ENCODE data around the gene TRIM7.
"Not testable (repeated sequence)": the region's sequence is repeated elsewhere in the genome, so short reads cannot be mapped to it uniquely, and the experiment has no call there.

Gene TRIM7

GRCh38 chr5:181232593-181232992, 27.6 kb upstream of the TRIM7 start:
- DNase-seq: no peak

- DNase-seq: no peak
These were observed 26.4 kb upstream of the TRIM7 start for GRCh38 chr5:181231432-181231831.

GRCh38 chr5:181230551-181230950, 25.6 kb upstream of the TRIM7 start:
- DNase-seq: no peak

- no peak for DNase-seq
These were observed 25.0 kb upstream of the TRIM7 start for GRCh38 chr5:181229996-181230395.

- DNase-seq: no peak
These were observed 19.6 kb upstream of the TRIM7 start for GRCh38 chr5:181224390-181225229.

GRCh38 chr5:181223729-181224389, 18.9 kb upstream of the TRIM7 start:
- peak; percentile 83 for DNase-seq

- peak; percentile 99 for DNase-seq
These were observed 18.2 kb upstream of the TRIM7 start, which contains the start of gene TRIM41 for GRCh38 chr5:181223058-181223728. Gene TRIM41, plus strand, starts transcription at chr5:181223281. Its CDS starts 719 bp downstream, at chr5:181224000.

- no peak for DNase-seq
These were observed 17.6 kb upstream of the TRIM7 start for GRCh38 chr5:181222630-181223057.

GRCh38 chr5:181221792-181222629, 17.0 kb upstream of the TRIM7 start:
- DNase-seq: peak; percentile 97

GRCh38 chr5:181221105-181221791, 16.3 kb upstream of the TRIM7 start:
- no peak for DNase-seq

GRCh38 chr5:181220178-181220515, 15.2 kb upstream of the TRIM7 start:
- no peak for DNase-seq

- DNase-seq: no peak
These were observed 14.5 kb upstream of the TRIM7 start for GRCh38 chr5:181219262-181220177.

GRCh38 chr5:181218795-181219124, 13.8 kb upstream of the TRIM7 start:
- DNase-seq: no peak

GRCh38 chr5:181217803-181218062, 12.7 kb upstream of the TRIM7 start:
- no peak for DNase-seq

- peak; percentile 65 for DNase-seq
These were observed 12.3 kb upstream of the TRIM7 start for GRCh38 chr5:181217111-181217802.

GRCh38 chr5:181215997-181216989, 11.3 kb upstream of the TRIM7 start:
- DNase-seq: no peak

- DNase-seq: not testable (repeated sequence)
These were observed 9.3 kb upstream of the TRIM7 start for GRCh38 chr5:181214249-181214648.

GRCh38 chr5:181212934-181213333, 7.9 kb upstream of the TRIM7 start:
- no peak for DNase-seq

GRCh38 chr5:181212080-181212479, 7.1 kb upstream of the TRIM7 start:
- no peak for DNase-seq

All from femur (tissue), 1 donor.